ENCODE results near the gene TBX21.

Gene TBX21

GRCh38 chr17:47697906-47698711, 34.9 kb upstream of the TBX21 start:
- DNase-seq: no peak

GRCh38 chr17:47698749-47699535, 34.1 kb upstream of the TBX21 start:
- no peak for DNase-seq

DNA sequence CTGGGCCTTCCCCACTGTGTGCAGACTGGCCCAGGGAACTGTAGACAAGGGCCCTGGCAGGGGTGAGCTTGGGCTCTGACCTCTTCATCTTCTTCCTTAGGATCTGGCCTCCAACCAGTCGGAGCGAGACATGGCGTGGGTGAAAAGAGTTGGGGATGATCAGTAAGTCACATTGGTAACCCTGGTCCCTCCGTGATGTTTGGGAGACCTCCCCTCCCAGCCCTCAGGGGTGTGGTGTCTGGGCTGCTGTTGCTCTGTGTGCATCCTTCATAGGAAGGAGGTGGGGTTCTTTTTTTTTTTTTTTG, 33.5 kb upstream of the TBX21 start:
- no peak for DNase-seq

GRCh38 chr17:47700471-47701449, 32.3 kb upstream of the TBX21 start:
- DNase-seq: no peak

- no peak for DNase-seq
Observed at GRCh38 chr17:47701608-47702007, 31.4 kb upstream of the TBX21 start.

GRCh38 chr17:47702391-47702995, 30.5 kb upstream of the TBX21 start:
- DNase-seq: no peak

DNA sequence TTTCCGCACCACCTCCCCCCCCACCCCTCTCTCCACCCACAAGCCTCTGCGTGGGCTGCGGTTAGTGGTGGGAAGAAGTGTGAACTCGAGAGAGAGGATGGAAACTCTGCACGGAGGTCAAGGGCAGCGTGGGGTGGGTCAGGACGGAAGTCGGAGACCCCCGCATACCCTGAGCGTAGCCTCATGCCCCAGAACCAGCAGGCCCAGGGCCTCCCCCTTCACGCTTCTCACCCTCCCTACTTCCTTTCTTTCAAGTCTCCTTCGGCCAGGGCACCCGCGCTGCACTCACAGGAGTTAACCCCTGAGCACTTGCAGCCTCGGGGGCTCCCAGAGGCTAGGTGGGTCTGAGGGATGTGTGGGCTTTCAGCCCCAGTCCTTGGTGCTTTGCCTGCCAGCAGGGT, 29.8 kb upstream of the TBX21 start:
- DNase-seq: no peak

DNA sequence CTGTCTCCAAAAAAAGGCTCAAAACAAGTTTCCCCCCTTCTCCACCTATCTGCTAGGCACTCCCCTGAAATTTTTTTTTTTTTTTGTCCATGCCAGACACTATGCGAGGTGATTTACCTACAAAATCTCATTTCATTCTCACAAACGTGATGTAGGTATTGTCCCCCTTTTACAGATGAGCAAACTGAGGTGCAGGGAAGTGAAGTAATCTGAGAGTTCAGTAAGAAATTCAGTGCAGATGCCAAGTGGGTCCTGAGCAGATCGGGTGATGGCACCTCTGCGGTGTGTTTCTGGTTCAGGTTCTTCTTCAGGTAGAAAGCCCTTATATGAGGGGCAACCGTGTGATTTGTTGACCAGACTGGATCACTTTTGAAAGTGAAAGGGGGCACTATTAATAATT, 29.4 kb upstream of the TBX21 start:
- DNase-seq: no peak

DNA sequence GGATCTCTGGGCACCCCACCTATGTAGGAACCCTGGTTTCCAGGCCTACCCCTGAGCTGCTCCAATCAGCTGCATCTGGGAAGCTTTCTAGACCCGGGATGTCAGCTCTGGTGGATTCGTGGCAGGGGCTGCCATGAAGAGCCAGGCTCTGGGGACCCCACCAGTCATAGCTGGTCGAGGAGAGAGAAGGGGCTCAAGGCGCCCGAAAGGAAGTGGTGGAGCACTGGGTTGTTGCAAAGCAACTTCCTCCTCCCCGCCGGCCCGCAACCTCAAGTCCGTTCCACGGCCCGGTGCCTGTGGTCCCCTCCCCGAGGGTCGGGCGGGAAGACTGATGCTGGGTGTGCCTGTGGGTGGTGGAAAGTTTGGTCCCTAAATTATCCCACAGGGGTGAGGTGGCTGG, 28.9 kb upstream of the TBX21 start:
- no peak for DNase-seq

GRCh38 chr17:47704736-47705135, 28.3 kb upstream of the TBX21 start:
- DNase-seq: no peak

DNA sequence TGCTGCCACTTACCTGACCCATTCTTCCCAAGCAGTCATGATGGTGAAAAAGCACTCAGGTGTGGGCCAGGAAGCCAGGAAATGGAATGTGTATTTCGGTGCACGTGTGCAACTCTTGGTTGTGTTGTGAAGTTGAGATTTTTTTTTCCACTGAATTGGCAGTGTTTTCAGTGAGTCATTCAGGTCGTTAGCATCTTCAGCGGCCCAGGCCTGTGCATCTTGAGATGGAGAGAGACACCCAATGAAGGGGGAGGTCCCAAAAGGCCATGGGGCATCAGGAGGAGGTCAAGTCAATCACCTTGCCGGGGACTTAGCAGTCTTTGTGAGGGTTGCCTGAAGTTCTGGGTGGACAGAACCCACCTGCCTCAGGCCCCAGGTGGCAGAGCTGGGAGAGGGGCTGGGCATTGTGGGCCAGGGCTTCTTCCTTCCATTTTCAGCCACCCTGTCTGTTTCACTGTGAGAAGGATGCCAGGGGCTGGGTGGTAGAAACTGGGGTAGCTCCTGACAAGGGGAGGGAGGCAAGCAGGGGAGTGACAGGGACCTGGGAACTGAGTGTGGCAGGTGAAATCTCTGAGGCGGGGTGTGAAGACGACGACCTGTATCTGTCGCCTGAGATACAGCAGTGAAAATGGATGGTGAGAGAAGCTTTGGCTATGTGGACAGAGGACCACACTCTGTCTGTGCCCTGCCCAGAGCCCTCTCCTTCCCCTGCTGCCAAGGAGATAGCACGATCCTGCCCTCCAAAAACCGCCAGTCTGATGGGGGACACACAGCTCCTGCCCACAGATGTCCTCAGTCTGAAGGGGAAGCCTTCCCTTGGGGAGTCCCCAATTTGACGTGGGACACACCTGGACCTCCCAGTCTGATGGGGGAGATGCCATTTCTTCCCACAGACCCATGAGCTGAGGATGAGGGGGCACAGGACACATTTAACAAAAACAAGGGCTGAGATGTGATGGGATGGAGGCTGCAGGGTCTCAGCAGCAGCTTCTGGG, 27.2 kb upstream of the TBX21 start:
- no peak for DNase-seq

- DNase-seq: no peak
Observed at GRCh38 chr17:47707056-47707804, 25.8 kb upstream of the TBX21 start.

DNA sequence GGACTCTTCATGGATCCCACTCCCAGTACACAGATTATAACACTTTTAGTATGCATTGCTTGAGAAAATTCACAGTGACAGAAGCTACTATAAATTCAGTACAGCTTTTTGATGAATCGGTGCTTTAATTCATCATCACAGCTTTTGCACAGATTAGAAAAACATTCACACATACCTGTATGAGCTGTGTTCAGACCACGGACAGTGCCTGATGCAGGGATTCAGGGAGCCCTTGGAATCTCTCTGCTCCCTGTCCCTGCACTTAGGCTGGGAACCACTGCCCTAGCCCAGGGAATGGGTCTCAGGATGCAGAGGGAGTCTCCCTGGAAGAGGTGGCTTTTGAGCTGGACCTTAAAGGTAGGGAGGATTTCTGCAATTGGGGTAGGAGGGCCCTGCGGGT, 25.2 kb upstream of the TBX21 start:
- no peak for DNase-seq

DNA sequence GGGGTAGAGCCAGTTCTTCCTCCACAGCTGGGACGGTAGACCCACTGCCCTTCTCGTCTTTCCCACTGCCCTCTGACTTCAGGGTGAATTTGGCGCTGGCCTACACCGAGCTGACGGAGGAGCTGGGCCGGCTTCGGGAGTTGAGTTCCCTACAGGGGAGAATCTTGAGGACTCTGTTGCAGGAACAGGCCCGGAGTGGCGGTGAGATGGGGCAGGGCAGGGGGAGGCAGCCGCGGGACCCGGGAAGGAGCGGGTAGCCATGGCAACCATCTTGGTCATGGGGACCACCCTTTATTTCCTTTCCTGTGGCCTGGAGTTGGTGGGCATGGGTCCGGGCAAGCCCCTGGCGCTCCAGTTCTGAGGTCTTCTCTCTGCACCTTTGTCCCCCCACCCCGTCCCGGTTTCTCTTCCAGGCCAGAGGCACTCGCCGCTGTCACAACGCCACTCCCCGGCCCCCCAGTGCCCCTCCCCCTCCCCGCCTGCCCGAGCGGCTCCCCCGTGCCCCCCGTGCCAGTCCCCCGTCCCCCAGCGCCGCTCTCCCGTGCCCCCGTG, 24.6 kb upstream of the TBX21 start:
- DNase-seq: no peak

- no peak for DNase-seq
Observed at GRCh38 chr17:47708864-47709541, 24.0 kb upstream of the TBX21 start.

GRCh38 chr17:47709594-47709993, 23.4 kb upstream of the TBX21 start:
- no peak for DNase-seq

DNA sequence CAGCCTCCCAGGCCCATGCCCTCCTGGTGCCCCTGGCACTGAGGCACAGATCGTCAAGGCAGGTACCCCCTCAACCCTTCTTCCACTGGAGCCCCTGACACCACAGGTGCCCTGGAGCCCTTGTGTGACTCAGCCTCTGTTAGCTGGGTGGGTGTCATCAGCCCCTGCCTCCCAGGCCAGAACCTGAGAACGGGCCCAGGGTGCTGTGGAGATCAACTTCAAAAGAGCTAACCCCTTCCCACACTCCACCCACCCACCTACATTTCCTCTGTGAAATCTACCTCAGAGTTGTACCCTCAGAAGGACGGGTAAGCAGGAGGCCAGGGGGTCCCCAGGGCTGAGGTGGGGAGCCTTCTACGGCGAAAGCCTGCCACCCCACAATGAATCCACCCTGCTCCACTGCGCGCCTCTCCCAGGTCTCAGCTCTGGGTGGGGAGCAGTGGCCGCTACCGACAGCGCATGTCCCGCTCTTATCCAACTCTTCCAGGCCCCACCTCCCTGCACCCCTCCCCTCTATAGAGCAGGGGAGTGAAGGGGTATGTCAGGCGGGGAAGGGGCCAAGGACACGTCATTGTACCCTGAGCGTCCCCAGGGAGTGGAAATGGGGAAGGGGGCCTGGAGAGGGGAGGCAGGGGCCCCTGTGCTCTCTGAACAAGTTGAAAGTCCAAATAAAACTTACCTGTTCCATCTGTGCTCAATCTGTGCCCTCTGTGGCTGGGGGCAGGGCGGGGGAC, 21.5 kb upstream of the TBX21 start:
- DNase-seq: no peak

DNA sequence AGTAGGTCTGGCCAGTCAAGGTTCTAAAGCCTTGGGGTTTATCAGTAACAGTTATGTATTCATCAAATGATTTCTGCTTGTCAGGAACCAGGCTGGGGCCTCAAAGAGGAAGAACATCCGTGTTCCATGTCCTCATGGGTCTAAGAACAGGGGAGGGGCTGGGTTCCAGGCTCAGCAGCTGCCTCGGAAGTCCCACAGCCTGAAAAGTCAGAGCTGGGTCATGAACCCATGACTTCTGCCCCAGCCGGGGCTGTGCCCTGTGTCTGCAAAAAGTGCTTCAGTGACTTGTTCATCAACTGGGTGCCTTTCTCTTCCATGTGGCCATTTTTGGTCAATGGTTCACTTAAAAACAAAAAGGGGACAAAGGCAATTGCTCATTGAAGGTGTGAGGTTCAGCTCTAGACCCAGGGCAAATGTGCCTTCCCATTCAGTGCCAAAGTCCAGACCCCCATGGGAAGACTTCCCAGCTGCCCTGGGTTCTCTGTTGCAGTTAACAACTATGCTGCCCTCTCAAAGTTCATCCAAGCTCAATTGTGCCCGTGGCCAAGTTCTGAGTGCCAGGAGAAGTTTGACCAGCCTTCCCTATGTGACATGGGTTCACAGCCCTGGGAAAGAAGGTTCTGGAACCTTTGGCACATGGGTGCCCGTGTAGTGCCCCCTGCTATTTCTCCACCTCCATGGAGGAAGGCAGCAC, 20.6 kb upstream of the TBX21 start:
- DNase-seq: no peak

All from NCI-H1436 treated with DMSO at 0.1 percent for 48 hours (cell line).